ENCODE data around the gene STK39. TPM values are rescaled to one million over a fixed set of nuclear protein-coding genes. Genes with fewer than 3 reads are reported as not detected.

The STK39 gene
- total and polyA plus RNA-seq, 2 of the 4 experiments (the other 2 are of a cell fraction) = 11.8 to 16.4 TPM

GRCh38 chr2:168181825-168182224 is 65.6 kb downstream of the STK39 start:
- Histone ChIP-seq H2BK15ac (ENCODE audit: low read depth, low read length) (no peak overlapping the region), H4K91ac (ENCODE audit: insufficient read depth, low read depth, low read length) (no peak overlapping the region), H3K9ac (ENCODE audit: low read depth, low read length) (no peak overlapping the region), H3K4me3 (ENCODE audit: insufficient read depth, low read depth, low read length) (no peak overlapping the region), H2AK5ac (ENCODE audit: low read depth, low read length) (no peak overlapping the region), H3K56ac (ENCODE audit: extremely low read depth, insufficient read depth, low read length) (no peak overlapping the region), H3K4me1 (ENCODE audit: control insufficient read depth, insufficient read depth, low read length) (peaks cover 11% of the 10 kb centered on the region), H3K14ac (replicated peaks; ENCODE audit: low read depth, low read length) (no peak overlapping the region), H3K4me2 (ENCODE audit: low read depth, low read length) (no peak overlapping the region), H2BK120ac (ENCODE audit: low read depth, low read length) (no peak overlapping the region), H3K9me3 (ENCODE audit: control insufficient read depth, insufficient read depth, low read length) (no peaks in the 10 kb centered on the region), H3K18ac (ENCODE audit: low read depth, low read length) (no peak overlapping the region), H2BK5ac (ENCODE audit: low read depth, low read length, poor library complexity, severe bottlenecking) (no peak overlapping the region), H3K79me1 (ENCODE audit: low read depth in 1 of 2, low read length in 2 of 2) (peaks cover 38 to 66% of the 10 kb centered on the region in 2 experiments), H3K23ac (ENCODE audit: low read depth, low read length) (no peak overlapping the region), H4K20me1 (ENCODE audit: insufficient read depth, low read length) (peaks cover 10% of the 10 kb centered on the region; the same call in 1 of the 2 replicates), H3K36me3 (ENCODE audit: control insufficient read depth, insufficient read depth, low read length) (peaks cover 5% of the 10 kb centered on the region), H4K8ac (ENCODE audit: low read depth in 2 of 2, low read length in 2 of 2) (no peak overlapping the region), H2AK9ac (replicated peaks; ENCODE audit: low read depth, low read length, poor library complexity) (no peak overlapping the region), H3K27ac (ENCODE audit: insufficient read depth, low read length) (no peak overlapping the region), H4K5ac (ENCODE audit: low read depth, low read length) (no peak overlapping the region), H3K27me3 (ENCODE audit: control insufficient read depth, insufficient read depth, low read length) (no peaks in the 10 kb centered on the region), H3K4ac (ENCODE audit: low read depth, low read length) (no peak overlapping the region), H3K9me1 (ENCODE audit: insufficient read depth, low read length) (peaks cover 26% of the 10 kb centered on the region), H2AFZ (replicated peaks; ENCODE audit: low read length, poor library complexity) (no peak overlapping the region), H2BK20ac (ENCODE audit: low read depth, low read length) (no peak overlapping the region)
- ATAC-seq (ENCODE audit: low read depth) = no peak
- ChIA-PET CTCF (interaction anchor here (0.5 to 0.6 kb wide), 2 partner anchors 771 to 1971 kb away, joined by 3 to 6 read pairs; no protein-coding TSS in a partner anchor), POLR2A (ENCODE audit: unreplicated experiment) (no interaction called here)
- BruUV-seq (replicated peaks) = no TSS peak
- 85% methylated on average over 3 of the region's 4 CpGs; no CpG with 5 or more reads in 1 of the 2 experiments for whole genome bisulfite sequencing, 2 experiments (ENCODE audit: extremely low coverage in 2 of 2, insufficient read length in 1 of 2)
- in situ Hi-C loops (cut with MboI; ENCODE audit: low sequenced_read_pairs) = no loop called here
- DNase-seq = no peak
- TF ChIP-seq CTCF (conservative IDR thresholded peaks at IDR 0.05; ENCODE audit: low read depth, low read length) (no peak), RFX5 (IDR thresholded peaks at IDR 0.05; ENCODE audit: low read depth, low read length) (no peak), CHD1 (IDR thresholded peaks at IDR 0.05; ENCODE audit: low read depth, low read length) (no peak), NFE2L2 (IDR thresholded peaks at IDR 0.05; ENCODE audit: low read depth, low read length) (no peak), MAZ (IDR thresholded peaks at IDR 0.05; ENCODE audit: borderline replicate concordance, low read depth, low read length) (no peak), RAD21 (IDR thresholded peaks at IDR 0.05; ENCODE audit: low read length) (no peak), USF2 (IDR thresholded peaks at IDR 0.05; ENCODE audit: low read depth, low read length) (no peak), MAFK (IDR thresholded peaks at IDR 0.05; ENCODE audit: low read depth, low read length) (no peak), MXI1 (IDR thresholded peaks at IDR 0.05; ENCODE audit: borderline replicate concordance, low read depth, low read length) (no peak), FOS (IDR thresholded peaks at IDR 0.05; ENCODE audit: low read depth, low read length) (no peak), BHLHE40 (IDR thresholded peaks at IDR 0.05; ENCODE audit: low read depth, low read length) (no peak), CEBPB (IDR thresholded peaks at IDR 0.05; ENCODE audit: low read depth, low read length) (no peak), POLR2A (IDR thresholded peaks at IDR 0.05; ENCODE audit: low read depth, low read length) (no peak)
- dilution Hi-C loops (cut with HindIII; ENCODE audit: low sequenced_read_pairs, unreplicated experiment) = no loop called here
- intact Hi-C loops (cut with micrococcal nuclease) = no loop called here
